Activated naive CD8-positive, alpha-beta T cell treated with anti-CD3 and anti-CD28 coated beads, Interleukin-2, amount 50 U/mL, for 24 hours (primary cell): ENCODE measurements around the gene CEP85.
"Not testable (repeated sequence)": the region's sequence is repeated elsewhere in the genome, so short reads cannot be mapped to it uniquely, and the experiment has no call there.

ENCODE experiments used
- ATAC-seq: fragments of 150-1000 bp; cut with Tn5 transposase; one replicate; pipeline ENCODE4 v1.10.0; 2021
- DNase-seq: peaks from one replicate; pipeline ENCODE4 v3.0.0; 2021
- H3K27ac Mint-ChIP-seq: one replicate; pipeline ENCODE4 v1.8.0; 2021; ENCODE audit warnings: mild to moderate bottlenecking, mixed read lengths
- H3K27me3 Mint-ChIP-seq: one replicate; pipeline ENCODE4 v1.8.0; 2021; ENCODE audit warnings: mixed read lengths
- H3K36me3 Mint-ChIP-seq: one replicate; pipeline ENCODE4 v1.8.0; 2021; ENCODE audit warnings: low read depth, mixed read lengths
- H3K4me1 Mint-ChIP-seq: one replicate; pipeline ENCODE4 v1.8.0; 2021; ENCODE audit warnings: mixed read lengths
- H3K4me3 Mint-ChIP-seq: one replicate; pipeline ENCODE4 v1.8.0; 2021; ENCODE audit warnings: mild to moderate bottlenecking, moderate library complexity, mixed read lengths
- H3K9me3 Mint-ChIP-seq: one replicate; pipeline ENCODE4 v1.8.0; 2021; ENCODE audit warnings: mixed read lengths

CEP85 gene

GRCh38 chr1:26300578-26301275 lies 66.7 kb downstream of the CEP85 start:
- H3K36me3 Mint-ChIP-seq = peaks cover 8% of the 10 kb centered on the region
- DNase-seq (no peak), ATAC-seq (no peak)
- peaks cover 8% of the 10 kb centered on the region for H3K4me1 Mint-ChIP-seq
- H3K4me3 Mint-ChIP-seq = no peak overlapping the region
- H3K9me3 Mint-ChIP-seq = no peaks in the 10 kb centered on the region
- H3K27me3 Mint-ChIP-seq = no peaks in the 10 kb centered on the region
- no peak overlapping the region for H3K27ac Mint-ChIP-seq

GRCh38 chr1:26302733-26303405 lies 68.9 kb downstream of the CEP85 start:
- peaks cover 3% of the 10 kb centered on the region for H3K36me3 Mint-ChIP-seq
- DNase-seq = no peak
- H3K27ac Mint-ChIP-seq = no peak overlapping the region
- H3K27me3 Mint-ChIP-seq = no peaks in the 10 kb centered on the region
- no peaks in the 10 kb centered on the region for H3K9me3 Mint-ChIP-seq
- H3K4me1 Mint-ChIP-seq = peaks cover 28% of the 10 kb centered on the region
- H3K4me3 Mint-ChIP-seq = no peak overlapping the region
- ATAC-seq = no peak

GRCh38 chr1:26305667-26306289 lies 71.8 kb downstream of the CEP85 start:
- Mint-ChIP-seq H3K36me3 (no peaks in the 10 kb centered on the region), H3K27me3 (no peaks in the 10 kb centered on the region), H3K4me1 (peaks cover 38% of the 10 kb centered on the region), H3K27ac (peak overlapping the region; percentile 97), H3K9me3 (no peaks in the 10 kb centered on the region), H3K4me3 (peak overlapping the region; percentile 98)
- DNase-seq = no peak
- no peak for ATAC-seq

- peak; percentile 92 for DNase-seq
- H3K4me1 Mint-ChIP-seq = peaks cover 38% of the 10 kb centered on the region
- peak within 1 kb of the TSS; percentile 97 for H3K27ac Mint-ChIP-seq
- peak within 1 kb of the TSS; percentile 98 for H3K4me3 Mint-ChIP-seq
- peak; percentile 99 for ATAC-seq
- H3K36me3 Mint-ChIP-seq = no peaks in the 10 kb centered on the region
- no peaks in the 10 kb centered on the region for H3K27me3 Mint-ChIP-seq
- H3K9me3 Mint-ChIP-seq = no peaks in the 10 kb centered on the region
These were observed 72.6 kb downstream of the CEP85 start, which contains the start of gene UBXN11 for GRCh38 chr1:26306290-26307229. TSS of gene UBXN11 (minus strand) at chr1:26306636. CDS start at chr1:26302883, 3,753 bp downstream.

- Mint-ChIP-seq H3K4me1 (peaks cover 42% of the 10 kb centered on the region), H3K4me3 (peak overlapping the region; percentile 98), H3K27me3 (no peaks in the 10 kb centered on the region), H3K9me3 (no peaks in the 10 kb centered on the region), H3K27ac (peak overlapping the region; percentile 97), H3K36me3 (no peaks in the 10 kb centered on the region)
- DNase-seq = no peak
- ATAC-seq = no peak
These were observed 73.4 kb downstream of the CEP85 start for GRCh38 chr1:26307363-26307781.

- not testable (repeated sequence) for H3K27me3 Mint-ChIP-seq, H3K36me3 Mint-ChIP-seq, H3K9me3 Mint-ChIP-seq
- Mint-ChIP-seq H3K4me3 (peak overlapping the region; percentile 42), H3K27ac (peak overlapping the region; percentile 97), H3K4me1 (peaks cover 44% of the 10 kb centered on the region)
- DNase-seq = peak; percentile 39
- peak; percentile 38 for ATAC-seq
These were observed 74.2 kb downstream of the CEP85 start for GRCh38 chr1:26307966-26308899.

GRCh38 chr1:26314501-26314900 lies 80.5 kb downstream of the CEP85 start:
- H3K27ac Mint-ChIP-seq = peak overlapping the region; percentile 81
- no peak for ATAC-seq
- peaks cover 59% of the 10 kb centered on the region for H3K4me1 Mint-ChIP-seq
- no peak for DNase-seq
- H3K4me3 Mint-ChIP-seq = no peak overlapping the region
- no peaks in the 10 kb centered on the region for H3K27me3 Mint-ChIP-seq
- no peaks in the 10 kb centered on the region for H3K9me3 Mint-ChIP-seq
- peaks cover 4% of the 10 kb centered on the region for H3K36me3 Mint-ChIP-seq

GRCh38 chr1:26315874-26316850 lies 82.2 kb downstream of the CEP85 start:
- Mint-ChIP-seq H3K4me3 (peak overlapping the region; percentile 21), H3K9me3 (no peaks in the 10 kb centered on the region), H3K36me3 (peaks cover 11% of the 10 kb centered on the region), H3K27ac (peak overlapping the region; percentile 81), H3K4me1 (peaks cover 73% of the 10 kb centered on the region), H3K27me3 (no peaks in the 10 kb centered on the region)
- DNase-seq (no peak), ATAC-seq (no peak)

GRCh38 chr1:26317146-26317545 lies 83.1 kb downstream of the CEP85 start:
- ATAC-seq (no peak), DNase-seq (no peak)
- Mint-ChIP-seq H3K4me3 (peak overlapping the region; percentile 95), H3K9me3 (no peaks in the 10 kb centered on the region), H3K4me1 (peaks cover 76% of the 10 kb centered on the region), H3K27ac (peak overlapping the region; percentile 97), H3K36me3 (peaks cover 16% of the 10 kb centered on the region), H3K27me3 (no peaks in the 10 kb centered on the region)

GRCh38 chr1:26317612-26318337 lies 83.8 kb downstream of the CEP85 start, which contains the start of gene CD52:
TSS of gene CD52 (plus strand) at chr1:26317958. CDS start at chr1:26318018, 60 bp downstream.
- H3K27me3 Mint-ChIP-seq = no peaks in the 10 kb centered on the region
- peak within 1 kb of the TSS; percentile 97 for H3K27ac Mint-ChIP-seq
- DNase-seq (peak; percentile 75), ATAC-seq (peak; percentile 56)
- peak within 1 kb of the TSS; percentile 95 for H3K4me3 Mint-ChIP-seq
- H3K9me3 Mint-ChIP-seq = no peaks in the 10 kb centered on the region
- peaks cover 81% of the 10 kb centered on the region for H3K4me1 Mint-ChIP-seq
- H3K36me3 Mint-ChIP-seq = peaks cover 20% of the 10 kb centered on the region

- ATAC-seq = peak; percentile 44
These were observed 84.5 kb downstream of the CEP85 start for GRCh38 chr1:26318338-26319064.

More at GRCh38 chr1:26318338-26319064, 84.5 kb downstream of the CEP85 start:
- H3K27ac Mint-ChIP-seq = peak overlapping the region; percentile 97
- peak; percentile 76 for DNase-seq
- H3K4me3 Mint-ChIP-seq = peak overlapping the region; percentile 95
- no peaks in the 10 kb centered on the region for H3K27me3 Mint-ChIP-seq
- peaks cover 80% of the 10 kb centered on the region for H3K4me1 Mint-ChIP-seq
- peaks cover 26% of the 10 kb centered on the region for H3K36me3 Mint-ChIP-seq
- no peaks in the 10 kb centered on the region for H3K9me3 Mint-ChIP-seq
